ENCODE results near the gene NDUFAF4. TPM values are rescaled to one million over a fixed set of nuclear protein-coding genes. Genes with fewer than 3 reads are reported as not detected.

NDUFAF4 gene
- total and polyA plus RNA-seq, 2 experiments from 2014 or later = 35.1 to 233 TPM

GRCh38 chr6:96925290-96925687, 27.6 kb upstream of the NDUFAF4 start (continued):
- TF ChIP-seq ZNF462 (CRISPR knock-in tag; IDR thresholded peaks at IDR 0.05) (no peak), ZNF114 (CRISPR knock-in tag; IDR thresholded peaks at IDR 0.05) (no peak), ZNF331 (CRISPR knock-in tag; IDR thresholded peaks at IDR 0.05; ENCODE audit: low read depth) (no peak)

- no peaks in the 10 kb centered on the region for H3K36me3 Mint-ChIP-seq (ENCODE audit: low read depth)
- Histone ChIP-seq H3K4me2 (peak overlapping the region; percentile 92), H3F3A (replicated peaks; ENCODE audit: low read depth) (no peaks in the 10 kb centered on the region; the same call in 1 of the 2 replicates), H4K20me1 (replicated peaks; ENCODE audit: insufficient read depth) (no peaks in the 10 kb centered on the region), H3K27me3 (ENCODE audit: insufficient read depth) (no peaks in the 10 kb centered on the region), H2AFZ (peak overlapping the region; percentile 99), H3K36me3 (ENCODE audit: insufficient read depth) (no peaks in the 10 kb centered on the region), H3K4me3 (peak overlapping the region; percentile 92), H3K79me2 (replicated peaks; ENCODE audit: insufficient read depth) (no peaks in the 10 kb centered on the region), H3K27ac (ENCODE audit: low read depth) (peak overlapping the region; percentile 86), H3K4me1 (ENCODE audit: insufficient read depth) (peaks cover 8% of the 10 kb centered on the region), H3K9me2 (ENCODE audit: insufficient read depth) (no peaks in the 10 kb centered on the region)
- peak overlapping the region; percentile 94 for H3K4me3 Mint-ChIP-seq
- TF ChIP-seq POLR2AphosphoS5 (IDR thresholded peaks at IDR 0.05; ENCODE audit: low read depth) = peak; percentile 78
- TF ChIP-seq ZNF462 (CRISPR knock-in tag; IDR thresholded peaks at IDR 0.05) = no peak
- peaks cover 11% of the 10 kb centered on the region for H3K27me3 Mint-ChIP-seq (ENCODE audit: insufficient read depth, low read depth, poor library complexity)
- DNase-seq (ENCODE audit: low spot score) = no peak
- no peaks in the 10 kb centered on the region for H3K9me3 Mint-ChIP-seq
- H3K4me1 Mint-ChIP-seq = peaks cover 12% of the 10 kb centered on the region
- peak; percentile 87 for ATAC-seq
- peak overlapping the region; percentile 88 for H3K27ac Mint-ChIP-seq
Measured at GRCh38 chr6:96923871-96924493, 26.3 kb upstream of the NDUFAF4 start.
